DMS153 treated with DMSO at 0.1 percent for 48 hours (cell line): ENCODE results near the gene NMNAT3.

Experiments used
- DNase-seq: peaks from one replicate; lab custom pipeline; 2025; ENCODE audit not compliant: unreplicated experiment; lab: John Stamatoyannopoulos, UW

NMNAT3 gene

DNA sequence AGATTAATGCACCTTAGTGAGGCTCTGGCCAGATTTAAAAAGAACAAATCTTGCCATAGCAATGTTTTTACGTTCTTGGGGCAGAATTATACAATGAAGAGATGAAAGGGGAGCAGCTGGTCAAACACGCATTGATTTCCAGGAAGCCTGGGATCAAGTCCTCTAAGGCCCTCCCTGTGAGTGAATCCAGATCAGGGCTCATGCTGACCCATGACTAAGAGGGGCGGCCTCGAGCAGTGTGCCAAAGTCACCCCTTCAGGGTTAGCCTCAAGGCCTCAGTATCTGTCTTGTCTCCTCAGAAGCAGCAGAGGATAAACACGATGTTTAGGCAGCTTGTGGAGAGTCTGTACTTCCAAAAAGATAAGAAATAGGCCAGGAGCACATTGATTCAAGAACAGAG, 129.0 kb downstream of the NMNAT3 start:
- no peak for DNase-seq

- DNase-seq, result no peak
Measured at GRCh38 chr3:139547666-139548065, 130.1 kb downstream of the NMNAT3 start.

DNA sequence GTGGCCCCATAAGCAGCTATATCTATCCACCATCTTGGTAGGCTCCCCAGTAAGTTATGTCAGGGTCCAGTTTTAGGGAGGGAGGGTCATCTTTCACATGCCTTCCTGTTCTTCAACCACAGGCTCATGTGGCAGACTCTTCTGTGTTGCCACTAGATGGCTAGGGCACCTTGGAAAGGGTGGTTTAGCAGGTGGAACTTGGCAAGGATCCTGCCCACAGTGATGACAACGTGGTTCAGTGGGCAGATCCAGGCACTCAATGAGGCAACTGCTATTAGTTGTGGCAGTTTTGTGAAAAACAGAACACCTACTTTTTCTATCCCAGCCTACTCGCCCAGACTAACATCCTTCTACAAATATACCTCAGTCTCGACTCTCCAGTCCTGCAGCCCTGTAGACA, 131.0 kb downstream of the NMNAT3 start:
- DNase-seq, result no peak

DNA sequence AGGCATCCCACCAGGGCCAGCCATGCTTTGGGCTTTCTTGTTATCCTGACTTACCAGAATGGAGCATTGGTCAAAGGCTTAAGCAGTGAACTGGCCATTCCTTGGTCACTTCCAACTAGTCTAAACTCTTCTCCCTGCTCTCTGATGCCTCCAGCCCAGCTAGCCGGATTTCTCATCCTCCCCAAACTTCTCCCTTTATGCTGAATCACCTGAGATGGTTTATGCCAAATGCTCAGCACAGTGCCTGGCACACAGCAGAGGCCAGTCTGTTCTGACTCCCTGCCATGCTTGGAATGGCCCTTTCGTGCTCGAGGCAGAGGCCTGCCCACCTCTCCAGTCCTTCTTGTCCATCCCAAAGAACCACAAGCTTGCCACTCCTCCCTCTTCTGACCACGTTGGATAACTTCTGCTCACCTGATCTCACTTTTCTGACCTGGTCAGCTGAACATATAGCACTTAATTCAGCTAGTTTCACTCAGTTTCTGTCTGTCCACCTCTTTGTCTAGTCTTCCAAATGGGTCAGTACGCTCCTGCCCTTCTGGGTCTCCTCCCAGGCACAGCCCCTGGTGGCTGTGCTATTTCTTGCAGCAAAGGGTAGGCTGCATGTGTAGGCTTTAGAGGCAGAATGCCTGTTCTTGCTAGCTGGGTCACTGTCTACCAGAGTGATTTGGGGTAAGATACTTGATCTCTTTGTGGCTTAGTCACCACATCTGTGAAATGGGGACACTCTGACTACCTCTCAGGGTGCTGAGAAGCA, 136.1 kb downstream of the NMNAT3 start:
- no peak for DNase-seq

GRCh38 chr3:139540651-139541531, 136.9 kb downstream of the NMNAT3 start:
- DNase-seq, result no peak

GRCh38 chr3:139538733-139539132, 139.0 kb downstream of the NMNAT3 start:
- DNase-seq, result no peak

DNA sequence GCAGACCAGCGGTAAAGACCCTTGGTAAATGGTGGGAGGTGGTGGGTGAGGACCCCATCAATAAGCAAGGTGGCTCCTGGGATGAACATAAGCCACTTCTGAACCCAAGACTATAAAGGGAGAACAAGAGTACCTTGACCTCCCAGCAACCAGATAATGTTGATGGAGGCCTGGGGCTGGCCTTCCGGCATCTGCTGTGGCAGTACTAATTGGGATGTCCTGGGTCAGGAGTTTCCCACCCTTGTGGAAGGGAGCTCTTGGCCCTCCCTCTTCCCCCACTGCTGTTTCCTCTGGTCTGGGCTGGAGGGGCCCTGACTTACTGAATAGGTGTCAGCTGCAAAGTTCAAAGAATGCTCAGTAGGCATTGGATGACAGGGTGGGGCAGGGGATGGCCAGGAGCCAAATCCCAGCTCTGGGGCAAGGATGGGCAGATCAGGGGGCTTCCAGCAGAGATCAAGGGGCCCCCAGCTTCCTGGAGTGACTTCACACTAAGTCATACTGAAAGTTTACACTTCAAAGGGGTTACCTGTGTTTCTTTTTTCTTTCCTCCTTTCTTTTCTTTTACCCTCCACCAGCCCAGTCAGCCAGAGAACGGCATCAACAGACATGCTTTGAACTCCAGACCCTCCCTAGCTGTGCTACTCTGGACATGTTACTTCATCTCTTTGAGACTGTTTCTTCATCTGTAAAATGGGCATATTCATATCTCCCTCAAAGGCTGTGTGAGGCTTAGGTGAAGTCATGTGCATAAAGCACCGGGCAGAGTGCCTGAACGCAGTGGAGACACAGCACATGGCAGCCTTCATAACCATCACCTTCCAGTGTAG, 139.8 kb downstream of the NMNAT3 start:
- DNase-seq, result no peak

DNA sequence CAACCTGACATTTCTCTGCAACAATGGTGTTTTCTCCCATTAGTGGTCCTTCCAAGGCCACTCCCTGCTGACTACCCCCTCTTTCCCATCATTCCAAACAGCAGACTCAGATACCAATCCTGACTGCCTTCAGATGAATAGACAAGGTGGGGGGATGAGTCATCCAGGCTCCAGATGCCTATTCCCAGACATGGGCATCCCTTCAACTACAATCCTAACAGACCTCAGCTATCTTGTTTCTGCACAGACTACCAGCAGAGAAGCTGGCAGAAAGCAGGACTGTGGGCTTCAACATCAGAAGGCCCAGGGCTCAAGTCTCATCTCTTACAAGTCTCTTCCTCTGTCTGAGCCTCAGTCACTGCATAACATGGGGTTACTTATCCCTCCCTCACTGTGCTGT, 140.4 kb downstream of the NMNAT3 start:
- DNase-seq, result no peak

DNA sequence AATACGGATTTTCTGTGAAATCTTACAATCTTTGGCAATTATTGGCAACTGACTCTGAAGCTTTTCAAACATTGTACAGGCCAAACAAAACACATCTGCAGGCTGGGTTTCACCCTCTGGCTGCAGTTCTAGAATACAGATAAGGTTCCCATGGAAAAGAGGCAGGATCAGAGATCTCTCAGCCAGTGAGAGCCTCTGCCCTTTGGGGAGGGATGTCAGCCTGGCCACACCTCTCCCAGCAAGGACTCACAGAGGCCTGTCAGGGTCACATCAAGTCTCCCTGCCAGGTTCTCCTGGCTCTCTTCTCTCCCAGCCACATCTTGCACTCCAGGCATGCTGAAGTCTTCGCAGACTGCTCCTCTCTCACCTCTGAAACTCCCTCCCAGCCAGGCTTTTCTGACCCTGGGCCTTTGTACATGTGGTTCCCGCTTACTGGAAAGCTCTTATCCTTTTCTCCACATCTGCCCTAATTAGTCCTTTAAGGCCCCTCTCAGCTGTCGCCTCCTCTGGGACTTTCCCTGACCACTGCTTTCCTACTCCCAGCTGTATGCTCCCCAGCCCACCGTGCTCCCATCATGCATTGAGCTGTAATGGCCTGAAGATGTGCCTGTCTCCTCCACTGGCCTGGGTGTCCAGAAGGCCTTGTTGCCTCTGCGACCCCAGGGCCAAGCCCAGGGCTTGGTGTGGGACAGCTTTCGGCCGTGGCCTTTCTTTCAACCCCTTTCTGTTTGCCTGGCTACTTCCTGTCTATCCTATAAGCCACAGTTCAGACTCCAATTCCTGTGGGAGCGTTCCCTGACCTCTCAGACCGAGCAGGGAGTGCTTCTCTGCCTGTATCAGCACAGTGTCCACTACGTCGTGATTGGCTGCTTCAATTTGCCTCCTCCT, 142.5 kb downstream of the NMNAT3 start:
- no peak for DNase-seq

DNA sequence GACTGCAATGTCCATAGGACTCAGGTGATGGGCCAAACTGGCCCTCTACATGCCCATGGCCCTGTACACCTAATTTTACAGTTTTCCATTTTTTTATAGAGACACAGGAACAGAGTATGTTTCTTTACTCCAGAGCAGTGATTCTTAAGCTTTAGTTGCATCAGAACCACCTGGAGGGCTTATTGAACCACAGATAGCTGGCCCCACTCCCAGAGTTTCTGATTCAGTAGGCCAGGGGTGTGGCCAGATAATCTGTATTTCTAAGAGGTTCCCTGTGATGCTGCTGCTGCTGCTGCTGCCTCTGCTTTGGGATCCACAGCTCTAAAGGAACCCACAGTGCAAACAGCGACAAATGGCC, 143.3 kb downstream of the NMNAT3 start:
- peak; percentile 49 for DNase-seq

DNA sequence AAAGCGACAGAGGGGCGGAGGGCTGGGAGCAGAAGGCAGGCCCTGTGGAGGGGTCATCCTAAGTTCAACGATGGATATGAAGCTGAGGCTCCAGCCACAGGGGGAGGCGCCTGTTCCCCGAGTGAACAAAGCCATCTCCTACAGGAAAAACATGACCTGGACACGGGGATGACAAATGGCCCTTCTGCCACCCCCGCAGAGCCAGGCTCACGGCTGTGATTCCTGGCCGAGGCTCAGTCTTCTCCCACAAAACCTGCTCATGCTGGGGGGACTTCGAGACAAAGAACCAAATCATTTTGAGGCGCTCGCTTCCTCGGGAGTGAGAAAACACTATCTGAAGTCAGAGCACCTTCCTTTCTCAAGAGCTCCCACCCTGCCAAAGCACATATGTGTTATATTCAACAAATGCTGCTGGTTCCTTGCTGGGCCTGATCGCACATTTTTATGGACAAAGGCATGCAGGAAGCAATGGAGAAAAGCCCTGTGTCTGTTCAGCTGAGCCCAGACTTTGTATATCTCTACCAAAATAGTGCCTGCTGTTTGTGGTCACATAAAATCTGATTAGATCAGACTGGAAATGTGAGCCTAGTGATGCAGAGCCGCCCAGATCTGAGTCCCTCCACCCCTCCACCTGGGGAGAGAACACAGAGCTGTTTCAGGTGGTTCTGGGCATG, 143.9 kb downstream of the NMNAT3 start:
- peak; percentile 22 for DNase-seq

DNA sequence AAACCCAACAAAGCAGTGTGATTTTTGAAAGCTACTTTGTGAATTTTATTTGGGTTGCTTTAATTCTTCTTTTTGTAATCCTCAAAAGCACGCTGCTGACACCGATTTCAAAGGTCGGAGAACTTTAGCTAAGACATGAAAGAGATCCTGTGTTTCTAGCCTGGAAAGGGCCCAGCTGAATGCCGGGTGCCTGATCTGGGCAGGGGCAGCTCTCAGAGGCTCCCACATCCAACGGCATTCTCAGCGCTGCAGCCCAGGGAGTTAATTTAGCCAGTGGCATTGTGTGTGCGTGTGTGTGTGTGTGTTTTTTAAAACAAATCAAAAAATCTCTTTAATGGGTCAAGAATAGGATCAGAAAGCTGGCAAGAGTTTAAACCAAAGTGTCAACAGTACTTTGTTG, 144.8 kb downstream of the NMNAT3 start:
- DNase-seq, result no peak

GRCh38 chr3:139530717-139531116, 147.1 kb downstream of the NMNAT3 start:
- DNase-seq, result no peak

GRCh38 chr3:139529662-139530061, 148.1 kb downstream of the NMNAT3 start:
- DNase-seq, result no peak

DNA sequence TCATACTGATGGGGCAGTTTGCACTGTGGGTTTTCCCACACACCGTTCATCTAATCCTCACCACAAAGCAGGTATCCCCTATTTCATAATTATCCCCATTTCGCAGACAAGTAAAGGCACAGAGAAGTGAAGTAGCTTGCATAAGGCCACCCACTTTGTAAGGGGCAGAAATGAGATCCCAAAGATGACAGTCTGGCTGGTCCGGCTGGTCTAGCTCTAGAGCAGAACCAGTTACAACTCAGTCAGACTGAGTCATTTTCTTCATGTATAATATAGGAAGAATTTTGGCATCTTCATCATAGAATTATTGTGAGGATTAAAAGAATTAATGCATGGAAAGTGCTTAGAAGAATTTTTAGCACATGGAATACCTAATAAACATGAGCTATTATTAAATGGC, 148.8 kb downstream of the NMNAT3 start:
- no peak for DNase-seq

DNA sequence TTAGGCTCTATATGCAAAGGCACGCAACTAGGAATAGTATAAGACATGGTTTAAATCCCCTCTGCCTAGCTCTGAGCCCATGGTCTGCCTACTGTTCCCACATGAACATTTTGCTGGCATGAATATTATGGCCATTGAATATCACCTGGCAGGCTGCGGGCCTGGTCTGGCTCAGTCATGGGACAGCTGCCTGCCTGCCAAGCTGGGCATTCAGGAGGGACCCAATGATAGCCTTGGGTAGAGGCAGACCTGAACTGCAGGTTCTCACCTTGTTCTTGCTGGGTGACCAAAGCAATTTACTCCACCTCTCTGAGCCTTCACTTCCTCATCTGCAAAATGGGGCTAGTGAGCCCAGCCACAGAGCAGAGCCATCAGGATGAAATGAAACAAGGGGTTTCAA, 149.5 kb downstream of the NMNAT3 start:
- DNase-seq, result no peak

DNA sequence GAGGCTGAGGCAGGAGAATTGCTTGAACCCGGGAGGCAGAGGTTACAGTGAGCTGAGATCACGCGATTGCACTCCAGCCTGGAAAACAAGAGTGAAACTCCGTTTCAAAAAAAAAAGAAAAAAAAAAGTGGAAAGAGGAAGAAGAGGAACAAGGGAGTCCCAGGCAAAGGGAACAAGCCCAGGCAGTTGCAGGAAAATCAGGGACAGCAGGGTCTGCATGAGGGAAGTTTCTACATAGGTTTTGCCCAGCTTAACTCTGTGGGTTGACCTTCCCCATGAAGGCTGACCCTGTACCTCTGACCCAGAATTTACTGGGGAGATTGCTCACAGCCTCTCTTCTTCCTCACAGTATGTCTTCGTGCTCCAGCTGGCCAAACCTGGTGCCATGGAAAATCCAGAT, 150.5 kb downstream of the NMNAT3 start:
- DNase-seq, result no peak

DNA sequence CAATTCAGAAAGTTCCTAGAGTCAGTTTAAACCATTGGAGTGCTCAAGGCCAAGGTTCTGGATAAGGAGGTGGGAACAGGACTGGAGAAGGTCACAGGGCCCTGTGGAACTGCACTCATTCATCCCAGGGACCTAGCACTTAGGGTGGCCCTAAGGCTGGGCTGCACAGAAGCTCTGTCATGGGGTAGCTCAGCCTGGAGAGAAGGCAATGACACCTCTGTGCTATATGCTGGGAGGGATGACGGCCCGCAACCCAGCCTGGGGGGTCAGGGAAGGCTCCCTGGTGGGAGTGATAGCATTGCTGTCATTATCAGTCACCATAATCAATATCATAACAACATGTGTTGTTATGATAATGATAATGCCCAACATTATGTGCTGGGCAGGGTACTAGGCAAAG, 151.6 kb downstream of the NMNAT3 start:
- DNase-seq, result no peak

GRCh38 chr3:139524841-139525636, 152.7 kb downstream of the NMNAT3 start:
- DNase-seq, result no peak
